DOHH2 (cell line): ENCODE results near the gene TMTC1.

Source experiments
- EZH2phosphoT487 ChIP-seq: fragments of 200-600 bp; sonication (generic); IDR thresholded peaks from 2 replicates; pipeline ENCODE4 v1.6.1; 2017; ENCODE audit warnings: borderline replicate concordance, mild to moderate bottlenecking, antibody characterized with exemption, low read length, moderate library complexity, mixed read lengths
- TF ChIP-seq, protein P1 (sequence below): fragments of 200-600 bp; sonication (generic); IDR thresholded peaks from one replicate; pipeline ENCODE4 v1.5.1; 2014; ENCODE audit warnings: antibody characterized with exemption, mild to moderate bottlenecking, low read depth, low read length; ENCODE audit not compliant: poor library complexity, severe bottlenecking

DNA sequence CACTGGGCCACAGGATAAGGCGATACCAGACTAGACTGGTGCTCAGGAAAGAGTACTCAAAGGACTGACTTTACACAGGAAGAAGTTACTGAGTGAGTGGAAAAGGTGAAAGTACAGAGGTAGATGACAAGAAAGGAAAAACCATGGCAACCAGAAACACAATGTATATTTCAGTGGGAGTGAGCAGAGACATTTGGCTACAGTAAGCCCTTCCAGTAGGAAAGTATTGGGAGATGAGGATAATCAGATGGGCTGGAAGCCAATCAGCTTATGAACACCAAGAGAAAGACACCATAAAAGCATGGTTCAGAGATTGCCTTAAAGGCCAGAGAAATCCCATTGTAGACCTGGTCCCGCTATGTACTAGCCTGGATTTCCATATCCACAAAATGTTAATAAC is 51.6 kb downstream of the TMTC1 start:
- TF ChIP-seq, protein P1, sequence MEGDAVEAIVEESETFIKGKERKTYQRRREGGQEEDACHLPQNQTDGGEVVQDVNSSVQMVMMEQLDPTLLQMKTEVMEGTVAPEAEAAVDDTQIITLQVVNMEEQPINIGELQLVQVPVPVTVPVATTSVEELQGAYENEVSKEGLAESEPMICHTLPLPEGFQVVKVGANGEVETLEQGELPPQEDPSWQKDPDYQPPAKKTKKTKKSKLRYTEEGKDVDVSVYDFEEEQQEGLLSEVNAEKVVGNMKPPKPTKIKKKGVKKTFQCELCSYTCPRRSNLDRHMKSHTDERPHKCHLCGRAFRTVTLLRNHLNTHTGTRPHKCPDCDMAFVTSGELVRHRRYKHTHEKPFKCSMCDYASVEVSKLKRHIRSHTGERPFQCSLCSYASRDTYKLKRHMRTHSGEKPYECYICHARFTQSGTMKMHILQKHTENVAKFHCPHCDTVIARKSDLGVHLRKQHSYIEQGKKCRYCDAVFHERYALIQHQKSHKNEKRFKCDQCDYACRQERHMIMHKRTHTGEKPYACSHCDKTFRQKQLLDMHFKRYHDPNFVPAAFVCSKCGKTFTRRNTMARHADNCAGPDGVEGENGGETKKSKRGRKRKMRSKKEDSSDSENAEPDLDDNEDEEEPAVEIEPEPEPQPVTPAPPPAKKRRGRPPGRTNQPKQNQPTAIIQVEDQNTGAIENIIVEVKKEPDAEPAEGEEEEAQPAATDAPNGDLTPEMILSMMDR: no peak
- no peak for TF ChIP-seq EZH2phosphoT487
